ENCODE results near the gene MRPL40.

DNA sequence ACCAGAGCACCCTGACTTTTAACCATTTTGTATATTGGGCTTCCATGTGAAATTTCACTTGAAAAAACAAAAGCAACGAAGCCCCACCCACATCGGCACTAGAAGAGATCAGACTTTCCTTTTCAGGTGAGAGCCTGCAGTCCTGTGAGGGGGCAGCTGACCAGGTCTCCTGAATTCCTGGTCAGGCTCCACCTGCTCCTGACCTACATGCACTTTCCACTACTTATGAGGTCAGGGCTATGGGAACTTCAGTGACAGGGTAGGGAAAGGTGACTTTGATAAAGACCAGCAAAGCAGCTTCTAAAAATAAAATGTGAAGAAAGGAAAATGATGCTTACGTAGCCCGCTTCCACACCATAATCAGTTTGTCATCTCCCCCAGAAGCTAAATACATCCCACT, 25.5 kb upstream of the MRPL40 start:
- TF ChIP-seq ZBTB1 (tag by site-specific recombination; IDR thresholded peaks at IDR 0.05) (no peak), ZSCAN30 (tag by site-specific recombination; IDR thresholded peaks at IDR 0.05) (no peak), RBAK (tag by site-specific recombination; IDR thresholded peaks at IDR 0.05) (no peak), ZNF670 (tag by site-specific recombination; IDR thresholded peaks at IDR 0.05; ENCODE audit: low read depth) (no peak), ZNF529 (tag by site-specific recombination; IDR thresholded peaks at IDR 0.05; ENCODE audit: insufficient replicate concordance) (no peak), ZNF16 (tag by site-specific recombination; IDR thresholded peaks at IDR 0.05; ENCODE audit: low read depth) (no peak), ZNF707 (tag by site-specific recombination; IDR thresholded peaks at IDR 0.05) (no peak), ZNF747 (tag by site-specific recombination; IDR thresholded peaks at IDR 0.05) (no peak)
- TF ChIP-seq, protein P1, sequence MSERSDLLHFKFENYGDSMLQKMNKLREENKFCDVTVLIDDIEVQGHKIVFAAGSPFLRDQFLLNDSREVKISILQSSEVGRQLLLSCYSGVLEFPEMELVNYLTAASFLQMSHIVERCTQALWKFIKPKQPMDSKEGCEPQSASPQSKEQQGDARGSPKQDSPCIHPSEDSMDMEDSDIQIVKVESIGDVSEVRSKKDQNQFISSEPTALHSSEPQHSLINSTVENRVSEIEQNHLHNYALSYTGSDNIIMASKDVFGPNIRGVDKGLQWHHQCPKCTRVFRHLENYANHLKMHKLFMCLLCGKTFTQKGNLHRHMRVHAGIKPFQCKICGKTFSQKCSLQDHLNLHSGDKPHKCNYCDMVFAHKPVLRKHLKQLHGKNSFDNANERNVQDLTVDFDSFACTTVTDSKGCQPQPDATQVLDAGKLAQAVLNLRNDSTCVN (tag by site-specific recombination; optimal IDR thresholded peaks at IDR 0.05): no peak
- TF ChIP-seq, protein P2, sequence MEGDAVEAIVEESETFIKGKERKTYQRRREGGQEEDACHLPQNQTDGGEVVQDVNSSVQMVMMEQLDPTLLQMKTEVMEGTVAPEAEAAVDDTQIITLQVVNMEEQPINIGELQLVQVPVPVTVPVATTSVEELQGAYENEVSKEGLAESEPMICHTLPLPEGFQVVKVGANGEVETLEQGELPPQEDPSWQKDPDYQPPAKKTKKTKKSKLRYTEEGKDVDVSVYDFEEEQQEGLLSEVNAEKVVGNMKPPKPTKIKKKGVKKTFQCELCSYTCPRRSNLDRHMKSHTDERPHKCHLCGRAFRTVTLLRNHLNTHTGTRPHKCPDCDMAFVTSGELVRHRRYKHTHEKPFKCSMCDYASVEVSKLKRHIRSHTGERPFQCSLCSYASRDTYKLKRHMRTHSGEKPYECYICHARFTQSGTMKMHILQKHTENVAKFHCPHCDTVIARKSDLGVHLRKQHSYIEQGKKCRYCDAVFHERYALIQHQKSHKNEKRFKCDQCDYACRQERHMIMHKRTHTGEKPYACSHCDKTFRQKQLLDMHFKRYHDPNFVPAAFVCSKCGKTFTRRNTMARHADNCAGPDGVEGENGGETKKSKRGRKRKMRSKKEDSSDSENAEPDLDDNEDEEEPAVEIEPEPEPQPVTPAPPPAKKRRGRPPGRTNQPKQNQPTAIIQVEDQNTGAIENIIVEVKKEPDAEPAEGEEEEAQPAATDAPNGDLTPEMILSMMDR (tag by site-specific recombination; IDR thresholded peaks at IDR 0.05): no peak
- TF ChIP-seq, protein P3, sequence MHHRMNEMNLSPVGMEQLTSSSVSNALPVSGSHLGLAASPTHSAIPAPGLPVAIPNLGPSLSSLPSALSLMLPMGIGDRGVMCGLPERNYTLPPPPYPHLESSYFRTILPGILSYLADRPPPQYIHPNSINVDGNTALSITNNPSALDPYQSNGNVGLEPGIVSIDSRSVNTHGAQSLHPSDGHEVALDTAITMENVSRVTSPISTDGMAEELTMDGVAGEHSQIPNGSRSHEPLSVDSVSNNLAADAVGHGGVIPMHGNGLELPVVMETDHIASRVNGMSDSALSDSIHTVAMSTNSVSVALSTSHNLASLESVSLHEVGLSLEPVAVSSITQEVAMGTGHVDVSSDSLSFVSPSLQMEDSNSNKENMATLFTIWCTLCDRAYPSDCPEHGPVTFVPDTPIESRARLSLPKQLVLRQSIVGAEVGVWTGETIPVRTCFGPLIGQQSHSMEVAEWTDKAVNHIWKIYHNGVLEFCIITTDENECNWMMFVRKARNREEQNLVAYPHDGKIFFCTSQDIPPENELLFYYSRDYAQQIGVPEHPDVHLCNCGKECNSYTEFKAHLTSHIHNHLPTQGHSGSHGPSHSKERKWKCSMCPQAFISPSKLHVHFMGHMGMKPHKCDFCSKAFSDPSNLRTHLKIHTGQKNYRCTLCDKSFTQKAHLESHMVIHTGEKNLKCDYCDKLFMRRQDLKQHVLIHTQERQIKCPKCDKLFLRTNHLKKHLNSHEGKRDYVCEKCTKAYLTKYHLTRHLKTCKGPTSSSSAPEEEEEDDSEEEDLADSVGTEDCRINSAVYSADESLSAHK (tag by site-specific recombination; IDR thresholded peaks at IDR 0.05): no peak
- TF ChIP-seq, protein P4, sequence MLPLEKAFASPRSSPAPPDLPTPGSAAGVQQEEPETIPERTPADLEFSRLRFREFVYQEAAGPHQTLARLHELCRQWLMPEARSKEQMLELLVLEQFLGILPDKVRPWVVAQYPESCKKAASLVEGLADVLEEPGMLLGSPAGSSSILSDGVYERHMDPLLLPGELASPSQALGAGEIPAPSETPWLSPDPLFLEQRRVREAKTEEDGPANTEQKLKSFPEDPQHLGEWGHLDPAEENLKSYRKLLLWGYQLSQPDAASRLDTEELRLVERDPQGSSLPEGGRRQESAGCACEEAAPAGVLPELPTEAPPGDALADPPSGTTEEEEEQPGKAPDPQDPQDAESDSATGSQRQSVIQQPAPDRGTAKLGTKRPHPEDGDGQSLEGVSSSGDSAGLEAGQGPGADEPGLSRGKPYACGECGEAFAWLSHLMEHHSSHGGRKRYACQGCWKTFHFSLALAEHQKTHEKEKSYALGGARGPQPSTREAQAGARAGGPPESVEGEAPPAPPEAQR (tag by site-specific recombination; IDR thresholded peaks at IDR 0.05): no peak
- TF ChIP-seq, protein P5, sequence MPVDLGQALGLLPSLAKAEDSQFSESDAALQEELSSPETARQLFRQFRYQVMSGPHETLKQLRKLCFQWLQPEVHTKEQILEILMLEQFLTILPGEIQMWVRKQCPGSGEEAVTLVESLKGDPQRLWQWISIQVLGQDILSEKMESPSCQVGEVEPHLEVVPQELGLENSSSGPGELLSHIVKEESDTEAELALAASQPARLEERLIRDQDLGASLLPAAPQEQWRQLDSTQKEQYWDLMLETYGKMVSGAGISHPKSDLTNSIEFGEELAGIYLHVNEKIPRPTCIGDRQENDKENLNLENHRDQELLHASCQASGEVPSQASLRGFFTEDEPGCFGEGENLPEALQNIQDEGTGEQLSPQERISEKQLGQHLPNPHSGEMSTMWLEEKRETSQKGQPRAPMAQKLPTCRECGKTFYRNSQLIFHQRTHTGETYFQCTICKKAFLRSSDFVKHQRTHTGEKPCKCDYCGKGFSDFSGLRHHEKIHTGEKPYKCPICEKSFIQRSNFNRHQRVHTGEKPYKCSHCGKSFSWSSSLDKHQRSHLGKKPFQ (tag by site-specific recombination; IDR thresholded peaks at IDR 0.05): no peak
